SU-DHL-6 (cell line): ENCODE data around the gene SHQ1.
A peak's percentile ranks its signal among the peaks of the same experiment; 100 is the strongest.

Experiments used
- H2AFZ ChIP-seq: fragments of 200-600 bp; sonication (generic); 2 replicates; pipeline ENCODE4 v1.6.1; 2014; ENCODE audit warnings: low read depth, mild to moderate bottlenecking, moderate library complexity, mixed read lengths, antibody characterized with exemption, low read length; ENCODE audit not compliant: severe bottlenecking
- H3F3A ChIP-seq: fragments of 200-600 bp; shearing (Covaris generic); 2 replicates; pipeline ENCODE4 v1.6.0; 2016; ENCODE audit warnings: antibody characterized with exemption, mild to moderate bottlenecking; ENCODE audit not compliant: insufficient read depth
- H3K27ac ChIP-seq: fragments of 200-600 bp; sonication (generic); 2 replicates; pipeline ENCODE4 v1.5.1; 2016; ENCODE audit warnings: low read depth, mild to moderate bottlenecking, low read length, moderate library complexity, mixed read lengths
- H3K27me3 ChIP-seq: fragments of 200-600 bp; sonication (generic), shearing (Covaris generic); 2 replicates; pipeline ENCODE4 v1.6.0; 2014; ENCODE audit warnings: mild to moderate bottlenecking, low read length
- H3K36me3 ChIP-seq: fragments of 200-600 bp; sonication (generic); 2 replicates; pipeline ENCODE4 v1.6.1; 2014; ENCODE audit warnings: mild to moderate bottlenecking, low read length, mixed read lengths
- H3K4me2 ChIP-seq: fragments of 300-600, 200-600 bp; shearing (Covaris generic), sonication (generic); 2 replicates; pipeline ENCODE4 v1.6.0; 2014; ENCODE audit warnings: low read length, low read depth, mild to moderate bottlenecking; ENCODE audit not compliant: poor library complexity, severe bottlenecking
- H3K4me3 ChIP-seq: fragments of 200-600 bp; sonication (generic); 2 replicates; pipeline ENCODE4 v1.5.1; 2014; ENCODE audit warnings: antibody characterized with exemption, low read length, mild to moderate bottlenecking, mixed read lengths; ENCODE audit not compliant: insufficient read depth, poor library complexity, severe bottlenecking
- H3K79me2 ChIP-seq: fragments of 200-600 bp; sonication (generic); 2 replicates; pipeline ENCODE4 v1.6.1; 2014; ENCODE audit warnings: mild to moderate bottlenecking, low read length, moderate library complexity; ENCODE audit not compliant: insufficient read depth
- H3K9ac ChIP-seq: fragments of 200-600 bp; sonication (generic); 2 replicates; pipeline ENCODE4 v1.7.0; 2014; ENCODE audit warnings: mild to moderate bottlenecking, low read length
- H3K9me2 ChIP-seq: fragments of 200-600 bp; sonication (generic); replicated peaks from 2 replicates; pipeline ENCODE4 v1.6.1; 2014; ENCODE audit warnings: low read length; ENCODE audit not compliant: insufficient read depth
- H3K9me3 ChIP-seq: fragments of 200-600 bp; sonication (generic); 2 replicates; pipeline ENCODE4 v1.6.1; 2014; ENCODE audit warnings: low read length, mixed read lengths; ENCODE audit not compliant: insufficient read depth
- H4K20me1 ChIP-seq: fragments of 200-600 bp; sonication (generic); 2 replicates; pipeline ENCODE4 v1.6.1; 2014; ENCODE audit warnings: low read depth, mild to moderate bottlenecking, antibody characterized with exemption, low read length, moderate library complexity, mixed read lengths
- EZH2phosphoT487 ChIP-seq: fragments of 200-600 bp; sonication (generic), shearing (Covaris generic); conservative IDR thresholded peaks from 2 replicates; pipeline ENCODE4 v1.6.1; 2018; ENCODE audit warnings: mild to moderate bottlenecking, antibody characterized with exemption, low read length, moderate library complexity, mixed read lengths
- TF ChIP-seq, protein P1 (sequence below): fragments of 200-600 bp; sonication (generic); IDR thresholded peaks from one replicate; pipeline ENCODE4 v1.5.1; 2017; ENCODE audit warnings: antibody characterized with exemption, mild to moderate bottlenecking, low read length, moderate library complexity; ENCODE audit not compliant: insufficient read depth, poor library complexity, severe bottlenecking

SHQ1 gene

DNA sequence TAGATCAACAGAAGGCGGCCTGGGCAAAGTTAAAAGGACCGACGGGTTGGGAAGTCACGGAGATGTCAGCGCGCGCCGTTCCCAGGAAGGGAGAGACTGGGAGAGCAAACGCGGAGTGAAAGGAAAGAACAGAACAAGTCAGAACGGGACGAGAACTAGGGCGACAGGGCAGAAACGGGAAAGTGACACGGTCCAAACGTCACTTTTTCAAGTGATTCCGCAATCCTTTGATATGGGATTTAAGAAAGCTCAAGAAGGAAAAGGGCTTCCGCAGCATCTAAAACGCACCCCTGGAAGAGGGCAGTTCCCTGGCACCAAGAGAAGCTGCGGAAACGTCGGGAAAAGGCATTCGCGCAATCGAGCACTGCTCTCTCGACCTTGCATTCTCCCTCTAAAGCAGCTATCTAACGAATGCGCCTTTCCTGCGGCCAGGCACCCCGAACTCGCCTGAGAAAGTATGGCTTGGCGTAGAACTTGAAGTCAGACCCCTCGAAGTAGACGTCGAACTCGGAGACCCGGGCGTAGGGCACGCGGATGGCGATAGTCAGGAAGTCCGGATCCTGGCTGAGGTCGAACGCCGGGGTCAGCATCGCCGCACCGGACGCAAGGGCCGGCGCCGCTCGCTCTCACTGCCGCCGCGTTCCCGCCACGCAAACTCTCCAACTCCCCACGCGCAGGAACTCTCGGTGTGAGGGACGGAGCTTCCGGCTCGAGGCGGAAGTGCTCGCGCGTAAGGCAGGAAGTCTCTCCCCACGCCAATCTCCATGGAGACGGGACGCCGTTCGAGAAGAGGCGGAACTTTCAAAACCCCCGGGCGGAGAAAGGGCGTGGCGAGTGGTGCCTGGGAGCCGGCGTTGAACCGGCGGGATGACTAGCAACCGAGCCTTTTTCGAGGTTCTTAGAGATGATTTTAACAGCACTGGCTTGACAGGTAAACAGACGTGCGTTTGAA is at the start of gene SHQ1:
SHQ1 (minus strand) TSS at position 695 of the 952 bp plus-strand sequence; CDS start at position 590, 105 bp downstream.
- H3K27ac ChIP-seq: no peak within 1 kb of the TSS
- peaks cover 6% of the 10 kb centered on the region; the same call in 1 of the 2 replicates for H4K20me1 ChIP-seq
- H2AFZ ChIP-seq: peak within 1 kb of the TSS; percentile 59
- H3K9me2 ChIP-seq: no peaks in the 10 kb centered on the region
- no peaks in the 10 kb centered on the region for H3K36me3 ChIP-seq
- H3K9me3 ChIP-seq: no peaks in the 10 kb centered on the region
- H3K9ac ChIP-seq: peak within 1 kb of the TSS; percentile 72
- peak within 1 kb of the TSS; percentile 68 for H3K4me3 ChIP-seq
- TF ChIP-seq EZH2phosphoT487: no peak
- TF ChIP-seq, protein P1, sequence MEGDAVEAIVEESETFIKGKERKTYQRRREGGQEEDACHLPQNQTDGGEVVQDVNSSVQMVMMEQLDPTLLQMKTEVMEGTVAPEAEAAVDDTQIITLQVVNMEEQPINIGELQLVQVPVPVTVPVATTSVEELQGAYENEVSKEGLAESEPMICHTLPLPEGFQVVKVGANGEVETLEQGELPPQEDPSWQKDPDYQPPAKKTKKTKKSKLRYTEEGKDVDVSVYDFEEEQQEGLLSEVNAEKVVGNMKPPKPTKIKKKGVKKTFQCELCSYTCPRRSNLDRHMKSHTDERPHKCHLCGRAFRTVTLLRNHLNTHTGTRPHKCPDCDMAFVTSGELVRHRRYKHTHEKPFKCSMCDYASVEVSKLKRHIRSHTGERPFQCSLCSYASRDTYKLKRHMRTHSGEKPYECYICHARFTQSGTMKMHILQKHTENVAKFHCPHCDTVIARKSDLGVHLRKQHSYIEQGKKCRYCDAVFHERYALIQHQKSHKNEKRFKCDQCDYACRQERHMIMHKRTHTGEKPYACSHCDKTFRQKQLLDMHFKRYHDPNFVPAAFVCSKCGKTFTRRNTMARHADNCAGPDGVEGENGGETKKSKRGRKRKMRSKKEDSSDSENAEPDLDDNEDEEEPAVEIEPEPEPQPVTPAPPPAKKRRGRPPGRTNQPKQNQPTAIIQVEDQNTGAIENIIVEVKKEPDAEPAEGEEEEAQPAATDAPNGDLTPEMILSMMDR: no peak
- H3K4me2 ChIP-seq: peak within 1 kb of the TSS; percentile 86
- H3F3A ChIP-seq: peaks cover 5% of the 10 kb centered on the region; the same call in 1 of the 2 replicates
- peaks cover 50% of the 10 kb centered on the region for H3K79me2 ChIP-seq
- H3K27me3 ChIP-seq: no peaks in the 10 kb centered on the region

DNA sequence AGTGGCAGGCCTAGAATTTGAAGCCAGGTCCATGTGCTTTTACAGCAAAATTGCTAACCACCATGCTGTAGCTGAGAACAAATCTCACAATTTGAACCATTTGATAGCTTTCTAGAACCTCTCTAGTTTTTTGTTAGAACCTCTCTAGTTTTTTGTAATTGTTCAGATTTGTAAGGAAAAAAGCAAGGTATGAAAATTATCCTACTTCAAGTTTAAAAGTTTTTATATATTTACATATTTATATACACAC is 49.4 kb upstream of the SHQ1 start:
- no peaks in the 10 kb centered on the region for H3K9me2 ChIP-seq
- no peak overlapping the region for H3K9ac ChIP-seq
- no peaks in the 10 kb centered on the region for H4K20me1 ChIP-seq
- H3K27ac ChIP-seq: no peak overlapping the region
- no peak overlapping the region for H3K4me2 ChIP-seq
- no peaks in the 10 kb centered on the region for H3K27me3 ChIP-seq
- H3F3A ChIP-seq: no peaks in the 10 kb centered on the region
- no peak overlapping the region for H2AFZ ChIP-seq
- TF ChIP-seq, protein P1: no peak
- no peak for TF ChIP-seq EZH2phosphoT487
- no peaks in the 10 kb centered on the region for H3K79me2 ChIP-seq
- H3K9me3 ChIP-seq: no peaks in the 10 kb centered on the region
- H3K36me3 ChIP-seq: no peaks in the 10 kb centered on the region
- no peak overlapping the region for H3K4me3 ChIP-seq

DNA sequence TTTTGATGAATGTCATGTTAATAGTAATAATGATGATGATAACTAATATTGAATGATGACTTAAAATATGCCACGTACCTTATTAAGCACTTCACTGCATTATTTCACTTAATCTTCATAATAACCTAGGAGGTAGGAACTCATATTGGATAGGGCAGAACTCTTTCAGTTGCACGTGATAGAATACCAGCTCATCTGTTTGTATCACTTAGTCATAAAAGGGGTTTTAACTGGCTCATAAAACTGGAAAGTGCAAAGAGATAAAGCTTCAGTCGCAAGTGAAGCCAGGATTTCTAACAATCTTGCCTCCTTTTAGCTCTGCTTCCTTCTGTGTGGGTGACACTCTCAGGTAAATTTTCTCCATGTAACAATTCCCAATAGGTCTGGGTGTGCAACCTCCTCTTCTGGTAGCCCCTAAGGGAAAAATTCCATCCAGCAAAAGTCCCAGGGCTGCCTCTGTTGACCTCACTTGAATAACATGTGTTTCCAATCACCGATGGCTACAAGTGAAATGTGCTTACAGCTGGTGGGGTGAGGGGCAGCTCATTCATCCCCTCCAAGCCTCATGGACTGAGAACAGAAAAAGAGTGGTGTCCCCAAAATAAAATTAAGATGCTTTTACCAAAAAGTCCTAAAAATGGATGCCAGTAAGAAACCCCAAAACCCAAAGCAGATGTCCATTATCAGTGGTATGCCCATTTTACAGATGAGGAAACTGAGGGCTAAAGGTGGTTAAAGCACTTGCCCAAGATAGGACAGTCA is 48.9 kb upstream of the SHQ1 start:
- Histone ChIP-seq H3K79me2 (no peaks in the 10 kb centered on the region), H3K4me2 (no peak overlapping the region)

More for the DNA sequence above, 48.9 kb upstream of the SHQ1 start:
- TF ChIP-seq, protein P1: no peak
- TF ChIP-seq EZH2phosphoT487: no peak
- H3K27ac ChIP-seq: no peak overlapping the region
- H3K9me2 ChIP-seq: no peaks in the 10 kb centered on the region
- H3K36me3 ChIP-seq: no peaks in the 10 kb centered on the region
- H3K27me3 ChIP-seq: no peaks in the 10 kb centered on the region
- H3K4me3 ChIP-seq: no peak overlapping the region
- H2AFZ ChIP-seq: no peak overlapping the region
- H3F3A ChIP-seq: no peaks in the 10 kb centered on the region
- no peak overlapping the region for H3K9ac ChIP-seq
- H3K9me3 ChIP-seq: no peaks in the 10 kb centered on the region
- H4K20me1 ChIP-seq: no peaks in the 10 kb centered on the region
